H1 (cell line): ENCODE data around the gene RHOB. TPM values are rescaled to one million over a fixed set of nuclear protein-coding genes. Genes with fewer than 3 reads are reported as not detected.
A peak's percentile ranks its signal among the peaks of the same experiment; 100 is the strongest.

ENCODE experiments used
- CTCF ChIA-PET: fragments of 300-600 bp; sonication (Branson Sonifier 250); formaldehyde crosslinking; loops from one replicate; lab custom pipeline; 2021; ENCODE audit not compliant: partially characterized antibody; lab: Charles Lee
- POLR2A ChIA-PET: fragments of 300-600 bp; sonication (Branson Sonifier 250); formaldehyde crosslinking; loops from one replicate; lab custom pipeline; 2021; ENCODE audit warnings: inconsistent platforms; ENCODE audit not compliant: partially characterized antibody; lab: Charles Lee
- DNase-seq, 2 experiments: peaks; one replicate each; pipeline versions ENCODE4 v3.0.0 to v3.0.0-alpha.2; 2010 to 2022; ENCODE audit warnings: low spot score in 2 of 2, low read depth in 1 of 2, mixed read lengths in 1 of 2
- FAIRE-seq: peaks from 2 replicates; lab custom pipeline; 2011; peaks lifted over from hg19 to GRCh38; lab: Jason Lieb, UNC
- H2AFZ ChIP-seq: 2 replicates; pipeline ENCODE4 v1.8.1; 2012; ENCODE audit warnings: low read length, inconsistent platforms
- H2AK5ac ChIP-seq: 2 replicates; pipeline ENCODE4 v1.6.1; 2013; ENCODE audit warnings: low read depth, low read length
- H2BK120ac ChIP-seq: replicated peaks from 2 replicates; pipeline ENCODE3; 2013; ENCODE audit warnings: low read depth, low read length, inconsistent platforms
- H2BK12ac ChIP-seq: 2 replicates; pipeline ENCODE4 v1.6.1; 2013; ENCODE audit warnings: low read depth, low read length
- H2BK15ac ChIP-seq: 2 replicates; pipeline ENCODE4 v1.6.1; 2013; ENCODE audit warnings: low read length
- H2BK20ac ChIP-seq: 2 replicates; pipeline ENCODE4 v1.6.1; 2013; ENCODE audit warnings: low read length
- H2BK5ac ChIP-seq: 2 replicates; pipeline ENCODE4 v1.6.1; 2013; ENCODE audit warnings: low read depth, low read length
- H3K14ac ChIP-seq: 2 replicates; pipeline ENCODE4 v1.6.1; 2013; ENCODE audit warnings: inconsistent platforms; ENCODE audit not compliant: insufficient read length
- H3K18ac ChIP-seq: 2 replicates; pipeline ENCODE4 v1.6.1; 2013; ENCODE audit warnings: low read length; ENCODE audit errors: extremely low read depth
- H3K23ac ChIP-seq: 2 replicates; pipeline ENCODE4 v1.6.1; 2013; ENCODE audit warnings: inconsistent platforms; ENCODE audit not compliant: insufficient read length
- H3K23me2 ChIP-seq: 2 replicates; pipeline ENCODE4 v1.6.1; 2013; ENCODE audit warnings: low read depth, low read length
- H3K27ac ChIP-seq: 2 replicates; pipeline ENCODE4 v1.6.1; 2011; ENCODE audit warnings: low read depth, low read length, inconsistent platforms
- H3K27me3 ChIP-seq, 4 experiments: replicated peaks in 1 of 4; 1 replicate in 1 of 4; 2 replicates in 3 of 4; pipeline versions ENCODE4 v1.6.1 to v1.8.1; 2011 to 2013; ENCODE audit warnings: low read length in 3 of 4, mild to moderate bottlenecking in 3 of 4, inconsistent platforms in 2 of 4, mixed read lengths in 2 of 4, moderate library complexity in 1 of 4; ENCODE audit not compliant: control insufficient read depth in 3 of 4, insufficient read depth in 3 of 4; ENCODE audit errors: extremely low read depth in 1 of 4
- H3K36me3 ChIP-seq, 4 experiments: 2 replicates each; pipeline versions ENCODE4 v1.6.1 to v1.8.1; 2011 to 2013; ENCODE audit warnings: mild to moderate bottlenecking in 4 of 4, low read length in 3 of 4, moderate library complexity in 2 of 4, control low read depth in 1 of 4, inconsistent platforms in 1 of 4; ENCODE audit not compliant: insufficient read depth in 4 of 4, control insufficient read depth in 2 of 4
- H3K4ac ChIP-seq: replicated peaks from 2 replicates; pipeline ENCODE3; 2013; ENCODE audit warnings: low read length, low read depth, mixed read lengths, inconsistent platforms; ENCODE audit not compliant: insufficient read length
- H3K4me1 ChIP-seq, 4 experiments: replicated peaks in 1 of 4; 1 replicate in 1 of 4; 2 replicates in 3 of 4; pipeline versions ENCODE4 v1.6.1 to v1.8.1; 2011 to 2013; ENCODE audit warnings: low read length in 3 of 4, inconsistent platforms in 2 of 4, mixed read lengths in 1 of 4; ENCODE audit not compliant: insufficient read depth in 4 of 4, control insufficient read depth in 3 of 4
- H3K4me2 ChIP-seq, 2 experiments: 2 replicates each; pipeline versions ENCODE4 v1.6.1 to v1.8.1; 2011 to 2013; ENCODE audit warnings: low read depth in 2 of 2, low read length in 2 of 2, control low read depth in 1 of 2, inconsistent platforms in 1 of 2, mild to moderate bottlenecking in 1 of 2; ENCODE audit not compliant: insufficient read depth in 1 of 2
- H3K4me3 ChIP-seq, 4 experiments: fragments of 200-600, 300-600 bp in 1 of 4; sonication (generic), shearing (Covaris generic), sonication (Bioruptor Twin) in 1 of 4; 2 replicates each; pipeline versions ENCODE4 v1.5.1 to v1.8.1; 2011 to 2016; ENCODE audit warnings: low read length in 4 of 4, low read depth in 3 of 4, control low read depth in 2 of 4, inconsistent platforms in 2 of 4, mild to moderate bottlenecking in 2 of 4, mixed read lengths in 1 of 4, moderate library complexity in 1 of 4; ENCODE audit not compliant: insufficient read depth in 2 of 4; ENCODE audit errors: extremely low read depth in 1 of 4
- H3K56ac ChIP-seq: replicated peaks from 2 replicates; pipeline ENCODE3; 2013; ENCODE audit warnings: low read depth, mild to moderate bottlenecking, mixed read lengths, low read length, inconsistent platforms; ENCODE audit not compliant: insufficient read length
- H3K79me1 ChIP-seq: 2 replicates; pipeline ENCODE4 v1.6.1; 2013; ENCODE audit warnings: low read depth, low read length, control low read depth
- H3K79me2 ChIP-seq, 2 experiments: 2 replicates each; pipeline versions ENCODE4 v1.6.1 to v1.8.1; 2012 to 2013; ENCODE audit warnings: low read length in 2 of 2, mild to moderate bottlenecking in 2 of 2, inconsistent platforms in 1 of 2; ENCODE audit not compliant: insufficient read depth in 2 of 2, control insufficient read depth in 1 of 2
- H3K9ac ChIP-seq, 4 experiments: replicated peaks in 1 of 4; 1 replicate in 1 of 4; 2 replicates in 3 of 4; pipeline versions ENCODE4 v1.6.1 to v1.8.1; 2011 to 2013; ENCODE audit warnings: low read depth in 3 of 4, low read length in 3 of 4, control low read depth in 2 of 4, mild to moderate bottlenecking in 2 of 4, moderate library complexity in 2 of 4, inconsistent platforms in 1 of 4; ENCODE audit errors: extremely low read depth in 1 of 4
- H3K9me3 ChIP-seq, 2 experiments: 2 replicates each; pipeline versions ENCODE4 v1.6.1 to v1.8.1; 2012 to 2013; ENCODE audit warnings: mild to moderate bottlenecking in 2 of 2, moderate library complexity in 2 of 2, control low read depth in 1 of 2, inconsistent platforms in 1 of 2, low read depth in 1 of 2, low read length in 1 of 2, mixed read lengths in 1 of 2; ENCODE audit not compliant: insufficient read depth in 2 of 2
- H4K20me1 ChIP-seq, 2 experiments: replicated peaks in 1 of 2; 2 replicates each; pipeline versions ENCODE3 to v1.8.1; 2011 to 2013; ENCODE audit warnings: inconsistent platforms in 2 of 2, low read length in 2 of 2, mild to moderate bottlenecking in 1 of 2; ENCODE audit not compliant: insufficient read depth in 2 of 2, control insufficient read depth in 1 of 2
- H4K5ac ChIP-seq: 2 replicates; pipeline ENCODE4 v1.6.1; 2013; ENCODE audit warnings: low read length, low read depth, mixed read lengths, inconsistent platforms; ENCODE audit not compliant: insufficient read length
- H4K8ac ChIP-seq: 2 replicates; pipeline ENCODE4 v1.8.0; 2013; ENCODE audit warnings: mild to moderate bottlenecking, moderate library complexity, low read length, inconsistent platforms; ENCODE audit not compliant: insufficient read depth; ENCODE audit errors: extremely low read depth
- H4K91ac ChIP-seq: replicated peaks from 2 replicates; pipeline ENCODE3; 2013; ENCODE audit warnings: low read length, mixed read lengths, inconsistent platforms; ENCODE audit not compliant: insufficient read length
- ATF2 ChIP-seq: IDR thresholded peaks from 2 replicates; pipeline ENCODE4 v1.6.1; 2012; ENCODE audit warnings: low read length, inconsistent platforms
- RAD21 ChIP-seq, 2 experiments: IDR thresholded peaks in 1 of 2; conservative IDR thresholded peaks in 1 of 2; 2 replicates each; pipeline ENCODE4 v1.6.1; 2011; ENCODE audit warnings: low read depth in 2 of 2, low read length in 2 of 2, improper control_type of control experiment in 1 of 2, inconsistent platforms in 1 of 2, mild to moderate bottlenecking in 1 of 2, moderate library complexity in 1 of 2
- WGBS, 2 experiments: shearing (Covaris generic) in 1 of 2; methylation state at CpG; one replicate each; pipeline versions ENCODE4 v1.1.6 to v1.1.7; 2013 to 2015; ENCODE audit warnings: low lambda C conversion rate in 2 of 2, mixed read lengths in 2 of 2, inconsistent platforms in 1 of 2, low coverage in 1 of 2, missing lambda C conversion rate in 1 of 2; ENCODE audit not compliant: insufficient replicate concordance in 2 of 2, insufficient coverage in 1 of 2, insufficient read length in 1 of 2; ENCODE audit errors: extremely low coverage in 1 of 2, missing lambda C conversion rate in 1 of 2; 5-methylcytosine and 5-hydroxymethylcytosine counted together
- polyA plus RNA-seq, 7 experiments: library from polyadenylated mRNA; depleted of rRNA in 3 of 7; stranded (reverse) in 5 of 7; unstranded in 2 of 7; fragments of >200 nt in 5 of 7; fragments of 200-250 nt in 2 of 7; gene quantifications; 1 replicate in 5 of 7; 2 replicates in 1 of 7; 4 replicates in 1 of 7; pipeline versions ENCODE4 v1.2.1 to v1.2.3, GENCODE V29; 2011 to 2013; ENCODE audit warnings: missing spikeins in 2 of 7, mixed read lengths in 2 of 7
- total RNA-seq: library from RNA; stranded (reverse); fragmentation: NEBNext Ultra II Directional; extraction: Animal tissue kit (Norgen Biotek cat#: 25700); gene quantifications from 2 replicates; pipeline ENCODE4 v1.2.1, GENCODE V29; 2021
- TF ChIP-seq, protein P1 (sequence below), 3 experiments: IDR thresholded peaks; 1 replicate in 2 of 3; 2 replicates in 1 of 3; pipeline versions ENCODE4 v1.5.1 to v1.6.1; 2011; ENCODE audit warnings: low read length in 3 of 3, mild to moderate bottlenecking in 3 of 3, inconsistent platforms in 2 of 3, low read depth in 1 of 3, moderate library complexity in 1 of 3; ENCODE audit not compliant: insufficient read depth in 1 of 3; ENCODE audit errors: control extremely low read depth in 1 of 3

RHOB gene
- total and polyA plus RNA-seq, 2 of the 8 experiments (the other 6 are each of a cell fraction or from before 2014, with no cell fraction given): 9.3 to 9.5 TPM

DNA sequence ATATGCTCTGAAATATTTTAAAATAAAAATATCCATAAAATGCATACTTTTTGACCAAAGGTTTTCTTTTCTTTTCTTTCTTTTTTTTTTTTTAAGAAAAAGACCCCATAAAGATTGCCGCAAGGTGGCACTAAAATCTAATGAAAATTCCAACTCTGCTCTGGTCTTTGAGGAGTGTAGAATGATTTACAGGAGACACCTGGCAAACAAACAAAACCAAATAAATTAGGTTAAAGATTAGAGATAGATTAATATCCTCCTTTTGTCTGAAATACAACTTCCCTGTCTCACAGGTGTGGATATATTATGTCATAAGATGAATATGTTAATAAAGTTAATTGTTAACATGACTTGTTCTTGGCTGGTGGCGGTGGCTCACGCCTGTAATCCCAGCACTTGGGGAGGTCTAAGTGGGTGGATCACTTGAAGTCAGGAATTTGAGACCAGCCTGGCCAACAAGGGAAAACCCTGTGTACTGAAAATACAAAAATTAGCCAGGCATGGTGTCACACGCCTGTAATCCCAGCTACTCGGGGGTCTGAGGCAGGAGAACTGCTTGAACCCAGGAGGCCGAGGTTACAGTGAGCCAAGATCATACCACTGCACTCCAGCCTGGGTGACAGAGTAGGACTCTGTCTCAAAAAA lies 3.5 kb upstream of the RHOB start:
- Histone ChIP-seq H4K8ac (no peak overlapping the region), H2AK5ac (no peak overlapping the region), H3K27ac (no peak overlapping the region), H3K14ac (no peak overlapping the region), H2BK20ac (no peak overlapping the region), H2BK5ac (no peak overlapping the region), H3K9ac (no peak overlapping the region), H3K4ac (no peak overlapping the region), H3K79me1 (no peaks in the 10 kb centered on the region), H3K23ac (no peak overlapping the region), H3K18ac (no peak overlapping the region), H2BK120ac (no peak overlapping the region), H3K4me2 (no peak overlapping the region), H3K4me1 (peaks cover 0 to 12% (median 9%) of the 10 kb centered on the region in 4 experiments; a peak in 5 of 7 replicates), H3K23me2 (peaks cover 14% of the 10 kb centered on the region; the same call in 1 of the 2 replicates), H3K56ac (no peak overlapping the region), H4K5ac (no peak overlapping the region), H3K27me3 (peaks cover 10 to 17% (median 15%) of the 10 kb centered on the region in 4 experiments; a peak in 6 of 7 replicates), H4K91ac (no peak overlapping the region), H2BK12ac (no peak overlapping the region), H3K9me3 (no peaks in the 10 kb centered on the region), H3K36me3 (no peaks in the 10 kb centered on the region), H2AFZ (no peak overlapping the region), H2BK15ac (no peak overlapping the region), H3K4me3 (no peak overlapping the region), H3K79me2 (no peaks in the 10 kb centered on the region), H4K20me1 (peaks cover 5 to 10% of the 10 kb centered on the region in 2 experiments)
- FAIRE-seq: no peak
- no peak for DNase-seq
- WGBS, 2 experiments: 80% methylated on average over 6 of the region's 6 CpGs; no CpG with 5 or more reads in 1 of the 2 experiments
- ChIA-PET CTCF (interaction anchor here (0.7 to 13.5 kb wide), 28 partner anchors 9 to 218 kb away, joined by 3 to 367 read pairs (median 6); partner anchors contain the start of gene HS1BP3), POLR2A (interaction anchor here (0.8 to 1.3 kb wide), 4 partner anchors 93 to 199 kb away, joined by 3 to 5 read pairs (median 4); no protein-coding TSS in a partner anchor)
- TF ChIP-seq RAD21 (IDR thresholded peaks at IDR 0.05 in 1 of 2, conservative IDR thresholded peaks at IDR 0.05 in 1 of 2; ENCODE audit: low read depth in 2 of 2, low read length in 2 of 2): peak; percentile 68 to 72
- TF ChIP-seq, protein P1, sequence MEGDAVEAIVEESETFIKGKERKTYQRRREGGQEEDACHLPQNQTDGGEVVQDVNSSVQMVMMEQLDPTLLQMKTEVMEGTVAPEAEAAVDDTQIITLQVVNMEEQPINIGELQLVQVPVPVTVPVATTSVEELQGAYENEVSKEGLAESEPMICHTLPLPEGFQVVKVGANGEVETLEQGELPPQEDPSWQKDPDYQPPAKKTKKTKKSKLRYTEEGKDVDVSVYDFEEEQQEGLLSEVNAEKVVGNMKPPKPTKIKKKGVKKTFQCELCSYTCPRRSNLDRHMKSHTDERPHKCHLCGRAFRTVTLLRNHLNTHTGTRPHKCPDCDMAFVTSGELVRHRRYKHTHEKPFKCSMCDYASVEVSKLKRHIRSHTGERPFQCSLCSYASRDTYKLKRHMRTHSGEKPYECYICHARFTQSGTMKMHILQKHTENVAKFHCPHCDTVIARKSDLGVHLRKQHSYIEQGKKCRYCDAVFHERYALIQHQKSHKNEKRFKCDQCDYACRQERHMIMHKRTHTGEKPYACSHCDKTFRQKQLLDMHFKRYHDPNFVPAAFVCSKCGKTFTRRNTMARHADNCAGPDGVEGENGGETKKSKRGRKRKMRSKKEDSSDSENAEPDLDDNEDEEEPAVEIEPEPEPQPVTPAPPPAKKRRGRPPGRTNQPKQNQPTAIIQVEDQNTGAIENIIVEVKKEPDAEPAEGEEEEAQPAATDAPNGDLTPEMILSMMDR (IDR thresholded peaks at IDR 0.05; ENCODE audit: control extremely low read depth in 1 of 3, insufficient read depth in 1 of 3, low read depth in 1 of 3, low read length in 3 of 3): peak in 2 of 3 experiments; percentile 22 to 47; a peak in 2 of 4 replicates
- TF ChIP-seq ATF2: no peak
